Lower leg skin (tissue), 4 donors: Measurements from ENCODE around the gene NIM1K. TPM values are rescaled to one million over a fixed set of nuclear protein-coding genes. Genes with fewer than 3 reads are reported as not detected.

ENCODE experiments used
- total RNA-seq, 4 donors: library from RNA; depleted of rRNA; stranded (reverse); fragments of >200 nt; gene quantifications; one replicate each; pipeline ENCODE4 v1.1.0, GENCODE V29; 2016

The NIM1K gene
- total RNA-seq, 4 donors from 2014 or later = 0.44 to 2.5 (median 0.65) TPM; not detected in 1

Other genes with a start within 250 kb of the NIM1K start
- gene ANXA2R, start 151.9 kb upstream of the NIM1K start, total RNA-seq = 1 to 10 TPM; 1.1 to 2.7 (median 2.4) TPM
- gene ZNF131, start 71.3 kb upstream of the NIM1K start, total RNA-seq = 10 to 100 TPM; 29.6 to 43.6 (median 35.8) TPM
- 100 to 1,000 TPM in 2 of 4 donors, 10 to 100 TPM in 2; 70.4 to 106 (median 97.4) TPM for gene HMGCS1, start 121.2 kb downstream of the NIM1K start, total RNA-seq
- 10 to 100 TPM; 11.6 to 24.1 (median 14.6) TPM for gene CCL28, start 220.2 kb downstream of the NIM1K start, total RNA-seq